Measurements from ENCODE around the gene OLFML1. TPM values are rescaled to one million over a fixed set of nuclear protein-coding genes. Genes with fewer than 3 reads are reported as not detected.
A peak's percentile ranks its signal among the peaks of the same experiment; 100 is the strongest.
"Not testable (repeated sequence)": the region's sequence is repeated elsewhere in the genome, so short reads cannot be mapped to it uniquely, and the experiment has no call there.

Gene OLFML1
- total and polyA plus RNA-seq, 10 of the 15 experiments (the other 5 are each of a cell fraction or from before 2014, with no cell fraction given): 0.04 to 0.71 (median 0.21) TPM; not detected in 6

- peaks cover 35% of the 10 kb centered on the region for H3K4me1 ChIP-seq (ENCODE audit: control insufficient read depth, insufficient read depth, low read length)
- H3K9ac ChIP-seq (ENCODE audit: control insufficient read depth, insufficient read depth, low read length); H3K27ac ChIP-seq (ENCODE audit: control insufficient read depth, insufficient read depth); H2AFZ ChIP-seq (ENCODE audit: control insufficient read depth, low read depth, low read length); H3K36me3 ChIP-seq (ENCODE audit: control insufficient read depth in 2 of 2, insufficient read depth in 2 of 2, low read length in 1 of 2); DNase-seq (ENCODE audit: low read depth, low spot score); H4K20me1 ChIP-seq (ENCODE audit: control insufficient read depth, insufficient read depth); H3K9me3 ChIP-seq (replicated peaks; ENCODE audit: control insufficient read depth, insufficient read depth, low read length); FAIRE-seq; BruUV-seq (replicated peaks); H3K27me3 ChIP-seq (replicated peaks in 1 of 2; ENCODE audit: control insufficient read depth in 2 of 2, insufficient read depth in 2 of 2, low read length in 1 of 2); RAD21 ChIA-PET (ENCODE audit: unreplicated experiment); ATAC-seq: not testable (repeated sequence)
- peak overlapping the region; percentile 99 for H3K4me2 ChIP-seq (ENCODE audit: control insufficient read depth, insufficient read depth)
- ChIA-PET POLR2A (interaction anchor here (1.2 kb wide), 1 partner anchor 16 kb away, joined by 3 read pairs; no protein-coding TSS in a partner anchor), CTCF (interaction anchor here (0.7 to 5.2 kb wide), 3 partner anchors 31 to 904 kb away, joined by 3 to 28 read pairs (median 21); no protein-coding TSS in a partner anchor), SMC1A (ENCODE audit: uncharacterized antibody, unreplicated experiment) (interaction anchor here (1.5 to 6.0 kb wide), 3 partner anchors 31 to 45 kb away, joined by 3 to 60 read pairs (median 21); no protein-coding TSS in a partner anchor)
- TF ChIP-seq MLLT1 (IDR thresholded peaks at IDR 0.05): peak; percentile 85
- in situ Hi-C loops (cut with MboI): loop anchor here (25.0 kb wide), 1 partner anchor 1830 kb away; the partner anchor contains the start of genes TRIM22 and TRIM5
- WGBS (ENCODE audit: insufficient coverage, insufficient replicate concordance, low lambda C conversion rate, missing lambda C conversion rate): 96% methylated on average over 13 of the region's 13 CpGs
- intact Hi-C loops (cut with micrococcal nuclease; ENCODE audit: unreplicated experiment): loop anchor here (10.0 kb wide), 1 partner anchor 773 kb away; no protein-coding TSS in a partner anchor
- peak overlapping the region; percentile 92 for H3K4me3 ChIP-seq
- peaks cover 95% of the 10 kb centered on the region for H3K79me2 ChIP-seq (ENCODE audit: control insufficient read depth, insufficient read depth, low read length)
Observed at GRCh38 chr11:7517743-7518142, 32.4 kb downstream of the OLFML1 start.

GRCh38 chr11:7518811-7519562 lies 33.7 kb downstream of the OLFML1 start:
- in situ Hi-C loops (cut with MboI): loop anchor here (25.0 kb wide), 1 partner anchor 1832 kb away; the partner anchor contains the start of genes TRIM22 and TRIM5
- FAIRE-seq (no peak), DNase-seq (ENCODE audit: low read depth, low spot score) (no peak), ATAC-seq (no peak)
- BruUV-seq (replicated peaks): no TSS peak
- H3K4me3 ChIP-seq: peak overlapping the region; percentile 92
- ChIA-PET CTCF (interaction anchor here (0.7 to 8.4 kb wide), 5 partner anchors 7 to 468 kb away, joined by 3 to 67 read pairs (median 9); partner anchors contain the start of genes EIF3F and PPFIBP2), SMC1A (ENCODE audit: uncharacterized antibody, unreplicated experiment) (interaction anchor here (1.0 to 5.3 kb wide), 6 partner anchors 10 to 57 kb away, joined by 3 to 107 read pairs (median 4); no protein-coding TSS in a partner anchor), RAD21 (ENCODE audit: unreplicated experiment) (interaction anchor here (1.1 to 2.7 kb wide), 3 partner anchors 29 to 147 kb away, joined by 3 to 17 read pairs (median 8); no protein-coding TSS in a partner anchor), POLR2A (interaction anchor here (0.6 to 5.0 kb wide), 3 partner anchors 13 to 151 kb away, joined by 3 to 78 read pairs (median 3); no protein-coding TSS in a partner anchor)
- no peaks in the 10 kb centered on the region for H3K27me3 ChIP-seq (replicated peaks in 1 of 2; ENCODE audit: control insufficient read depth in 2 of 2, insufficient read depth in 2 of 2, low read length in 1 of 2)
- no peaks in the 10 kb centered on the region for H3K36me3 ChIP-seq (ENCODE audit: control insufficient read depth in 2 of 2, insufficient read depth in 2 of 2, low read length in 1 of 2)
- 62% methylated on average over 22 of the region's 23 CpGs for WGBS (ENCODE audit: insufficient coverage, insufficient replicate concordance, low lambda C conversion rate, missing lambda C conversion rate)
- intact Hi-C loops (cut with micrococcal nuclease; ENCODE audit: unreplicated experiment): loop anchor here (10.0 kb wide), 1 partner anchor 774 kb away; no protein-coding TSS in a partner anchor
- peaks cover 44% of the 10 kb centered on the region for H3K4me1 ChIP-seq (ENCODE audit: control insufficient read depth, insufficient read depth, low read length)
- H3K79me2 ChIP-seq (ENCODE audit: control insufficient read depth, insufficient read depth, low read length): peaks cover 96% of the 10 kb centered on the region
- no peaks in the 10 kb centered on the region for H4K20me1 ChIP-seq (ENCODE audit: control insufficient read depth, insufficient read depth)
- peak overlapping the region; percentile 98 for H3K9ac ChIP-seq (ENCODE audit: control insufficient read depth, insufficient read depth, low read length)
- H3K9me3 ChIP-seq (replicated peaks; ENCODE audit: control insufficient read depth, insufficient read depth, low read length): no peaks in the 10 kb centered on the region
- peak overlapping the region; percentile 99 for H3K4me2 ChIP-seq (ENCODE audit: control insufficient read depth, insufficient read depth)
- peak overlapping the region; percentile 100 for H3K27ac ChIP-seq (ENCODE audit: control insufficient read depth, insufficient read depth)
- H2AFZ ChIP-seq (ENCODE audit: control insufficient read depth, low read depth, low read length): no peak overlapping the region
- TF ChIP-seq ZBTB33 (IDR thresholded peaks at IDR 0.05) (peak; percentile 87), MLLT1 (IDR thresholded peaks at IDR 0.05) (peak; percentile 99), NBN (IDR thresholded peaks at IDR 0.05) (peak; percentile 67), RCOR1 (conservative IDR thresholded peaks at IDR 0.05; ENCODE audit: low read depth, low read length) (no peak), YY1 (IDR thresholded peaks at IDR 0.05; ENCODE audit: low read depth, low read length) (peak; percentile 81), ZZZ3 (IDR thresholded peaks at IDR 0.05; ENCODE audit: control insufficient read depth, insufficient read length, low read depth) (no peak), PBX3 (IDR thresholded peaks at IDR 0.05; ENCODE audit: insufficient replicate concordance, low read depth, low read length) (no peak)
